BJ (cell line): ENCODE data around the gene NFAM1. TPM values are rescaled to one million over a fixed set of nuclear protein-coding genes. Genes with fewer than 3 reads are reported as not detected.
A peak's percentile ranks its signal among the peaks of the same experiment; 100 is the strongest.

Experiments
- CTCF ChIA-PET: fragments of 350-600 bp; formaldehyde crosslinking; extraction: SDS; loops from one replicate; lab custom pipeline; 2021; ENCODE audit warnings: antibody characterized with exemption, inconsistent platforms; lab: Yijun Ruan, JAX
- POLR2A ChIA-PET: fragments of 300-600 bp; sonication (Branson Sonifier 250); formaldehyde crosslinking; extraction: SDS; loops from one replicate; lab custom pipeline; 2021; ENCODE audit warnings: antibody characterized with exemption; lab: Charles Lee
- DNase-seq: peaks from one replicate; pipeline ENCODE4 v3.0.0-alpha.2; 2011; ENCODE audit warnings: low read depth
- H3K27me3 ChIP-seq: 2 replicates; pipeline ENCODE4 v1.6.0; 2011; ENCODE audit warnings: low read length; ENCODE audit not compliant: control insufficient read depth, insufficient read depth
- H3K36me3 ChIP-seq: 2 replicates; pipeline ENCODE4 v1.5.1; 2011; ENCODE audit warnings: low read length; ENCODE audit not compliant: control insufficient read depth, insufficient read depth
- H3K4me3 ChIP-seq: 2 replicates; pipeline ENCODE4 v1.5.1; 2011; ENCODE audit warnings: low read depth, mild to moderate bottlenecking, control low read depth, low read length
- CTCF ChIP-seq: IDR thresholded peaks from 2 replicates; pipeline ENCODE4 v1.5.1; 2011; ENCODE audit warnings: low read depth, mild to moderate bottlenecking, control low read depth, inconsistent platforms, low read length, moderate library complexity; ENCODE audit not compliant: insufficient read depth
- polyA plus RNA-seq: library from polyadenylated mRNA; depleted of rRNA; stranded (reverse); fragments of >200 nt; gene quantifications from 2 replicates; pipeline ENCODE4 v1.2.3, GENCODE V29; 2011

NFAM1 gene
- polyA plus RNA-seq, 1 experiment = 0.01 TPM

GRCh38 chr22:42439821-42440674 is 7.8 kb upstream of the NFAM1 start:
- DNase-seq = no peak
- no peak overlapping the region for H3K4me3 ChIP-seq
- ChIA-PET CTCF (interaction anchor here (0.8 to 4.9 kb wide), 4 partner anchors 271 to 476 kb away, joined by 3 to 42 read pairs (median 3); partner anchors contain the start of gene NDUFA6), POLR2A (no interaction called here)
- H3K36me3 ChIP-seq = no peaks in the 10 kb centered on the region
- no peaks in the 10 kb centered on the region for H3K27me3 ChIP-seq
- no peak for TF ChIP-seq CTCF

GRCh38 chr22:42439021-42439567 is 6.9 kb upstream of the NFAM1 start:
- Histone ChIP-seq H3K36me3 (no peaks in the 10 kb centered on the region), H3K4me3 (no peak overlapping the region), H3K27me3 (peaks cover under 1% of the 10 kb centered on the region; the same call in 1 of the 2 replicates)
- no peak for TF ChIP-seq CTCF
- POLR2A ChIA-PET = no interaction called here
- DNase-seq = no peak
- CTCF ChIA-PET = interaction anchor here (1.0 to 4.9 kb wide), 5 partner anchors 267 to 475 kb away, joined by 3 to 44 read pairs (median 4); partner anchors contain the start of gene NDUFA6

- CTCF ChIA-PET = interaction anchor here (0.7 to 4.9 kb wide), 16 partner anchors 14 to 471 kb away, joined by 3 to 44 read pairs (median 4); partner anchors contain the start of genes NDUFA6 and SEPTIN3
Measured at GRCh38 chr22:42438293-42438650, 6.1 kb upstream of the NFAM1 start.

GRCh38 chr22:42437488-42438292 is 5.5 kb upstream of the NFAM1 start:
- Histone ChIP-seq H3K36me3 (no peaks in the 10 kb centered on the region), H3K27me3 (peaks cover 11% of the 10 kb centered on the region), H3K4me3 (peak overlapping the region; percentile 36)
- DNase-seq = no peak
- ChIA-PET CTCF (interaction anchor here (0.7 to 4.9 kb wide), 19 partner anchors 13 to 474 kb away, joined by 3 to 44 read pairs (median 4); partner anchors contain the start of genes NDUFA6 and SEPTIN3), POLR2A (no interaction called here)
- peak; percentile 96 for TF ChIP-seq CTCF

More at GRCh38 chr22:42438293-42438650, 6.1 kb upstream of the NFAM1 start:
- Histone ChIP-seq H3K4me3 (no peak overlapping the region), H3K27me3 (peaks cover 6% of the 10 kb centered on the region), H3K36me3 (no peaks in the 10 kb centered on the region)
- no peak for DNase-seq
- POLR2A ChIA-PET = no interaction called here
- no peak for TF ChIP-seq CTCF
